ENCODE results near the gene ANXA4. TPM values are rescaled to one million over a fixed set of nuclear protein-coding genes. Genes with fewer than 3 reads are reported as not detected.
"Not testable (repeated sequence)": the region's sequence is repeated elsewhere in the genome, so short reads cannot be mapped to it uniquely, and the experiment has no call there.

ANXA4 gene
- total RNA-seq, 2 experiments from 2014 or later: 14.6 to 17.5 TPM

- ATAC-seq (peak; percentile 60), DNase-seq (no peak)
- H3K27me3 Mint-ChIP-seq: no peaks in the 10 kb centered on the region
- no peak for TF ChIP-seq CTCF (IDR thresholded peaks at IDR 0.05)
- H3K4me3 Mint-ChIP-seq: no peak overlapping the region
- peaks cover 6% of the 10 kb centered on the region for H3K9me3 Mint-ChIP-seq
- H3K4me1 Mint-ChIP-seq (ENCODE audit: low read depth): peaks cover 56% of the 10 kb centered on the region
- H3K27ac Mint-ChIP-seq: peak overlapping the region; percentile 77
- intact Hi-C loops (cut with micrococcal nuclease): loop anchor here (5.0 kb wide), 1 partner anchor 44 kb away; no protein-coding TSS in a partner anchor
- ChIA-PET POLR2A (interaction anchor here (0.6 to 1.0 kb wide), 3 partner anchors 13 to 49 kb away, joined by 3 read pairs; no protein-coding TSS in a partner anchor), CTCF (interaction anchor here (1.0 to 2.9 kb wide), 4 partner anchors 17 to 48 kb away, joined by 3 to 9 read pairs (median 6); no protein-coding TSS in a partner anchor)
- peaks cover 2% of the 10 kb centered on the region for H3K36me3 Mint-ChIP-seq (ENCODE audit: low read depth)
These were observed 31.3 kb downstream of the ANXA4 start for GRCh38 chr2:69773206-69773605.

- ATAC-seq: peak; percentile 40
- not testable (repeated sequence) for H3K36me3 Mint-ChIP-seq (ENCODE audit: low read depth); DNase-seq; H3K4me3 Mint-ChIP-seq; H3K27me3 Mint-ChIP-seq; H3K9me3 Mint-ChIP-seq
- H3K4me1 Mint-ChIP-seq (ENCODE audit: low read depth): peaks cover 55% of the 10 kb centered on the region
- ChIA-PET POLR2A (interaction anchor here (0.9 to 1.0 kb wide), 3 partner anchors 14 to 18 kb away, joined by 3 to 4 read pairs (median 4); no protein-coding TSS in a partner anchor), CTCF (interaction anchor here (0.9 to 3.3 kb wide), 2 partner anchors 22 to 50 kb away, joined by 3 to 22 read pairs; no protein-coding TSS in a partner anchor)
- intact Hi-C loops (cut with micrococcal nuclease): loop anchor here (5.0 kb wide), 1 partner anchor 43 kb away; no protein-coding TSS in a partner anchor
- peak overlapping the region; percentile 61 for H3K27ac Mint-ChIP-seq
These were observed 32.5 kb downstream of the ANXA4 start for GRCh38 chr2:69774258-69774983.

- CTCF ChIA-PET: interaction anchor here (0.9 to 3.3 kb wide), 2 partner anchors 21 to 51 kb away, joined by 3 to 22 read pairs; no protein-coding TSS in a partner anchor
- Mint-ChIP-seq H3K9me3 (peaks cover 6% of the 10 kb centered on the region), H3K27me3 (no peaks in the 10 kb centered on the region), H3K27ac (peak overlapping the region; percentile 61), H3K4me3 (peak overlapping the region; percentile 15), H3K36me3 (ENCODE audit: low read depth) (peaks cover 2% of the 10 kb centered on the region), H3K4me1 (ENCODE audit: low read depth) (peaks cover 48% of the 10 kb centered on the region)
- TF ChIP-seq CTCF (IDR thresholded peaks at IDR 0.05): no peak
- DNase-seq (peak; percentile 72), ATAC-seq (peak; percentile 84)
- POLR2A ChIA-PET: interaction anchor here (0.9 to 1.3 kb wide), 4 partner anchors 14 to 314 kb away, joined by 3 to 4 read pairs (median 4); no protein-coding TSS in a partner anchor
- intact Hi-C loops (cut with micrococcal nuclease): loop anchor here (5.0 kb wide), 1 partner anchor 42 kb away; no protein-coding TSS in a partner anchor
These were observed 33.3 kb downstream of the ANXA4 start for GRCh38 chr2:69774984-69775982.

- H3K27ac Mint-ChIP-seq: no peak overlapping the region
- POLR2A ChIA-PET: no interaction called here
- peaks cover 36% of the 10 kb centered on the region for H3K4me1 Mint-ChIP-seq (ENCODE audit: low read depth)
- intact Hi-C loops (cut with micrococcal nuclease): no loop called here
- ATAC-seq: no peak
- CTCF ChIA-PET: interaction anchor here (0.7 to 3.3 kb wide), 7 partner anchors 9 to 212 kb away, joined by 3 to 22 read pairs (median 3); no protein-coding TSS in a partner anchor
- H3K9me3 Mint-ChIP-seq: peaks cover 6% of the 10 kb centered on the region
- no peak for DNase-seq
- no peak for TF ChIP-seq CTCF (IDR thresholded peaks at IDR 0.05)
- H3K36me3 Mint-ChIP-seq (ENCODE audit: low read depth): peaks cover 2% of the 10 kb centered on the region
- no peak overlapping the region for H3K4me3 Mint-ChIP-seq
- no peaks in the 10 kb centered on the region for H3K27me3 Mint-ChIP-seq
These were observed 35.2 kb downstream of the ANXA4 start for GRCh38 chr2:69776886-69777785.
